ENCODE results near the gene GTSF1L.
"Not testable (repeated sequence)": the region's sequence is repeated elsewhere in the genome, so short reads cannot be mapped to it uniquely, and the experiment has no call there.

Gene GTSF1L

DNA sequence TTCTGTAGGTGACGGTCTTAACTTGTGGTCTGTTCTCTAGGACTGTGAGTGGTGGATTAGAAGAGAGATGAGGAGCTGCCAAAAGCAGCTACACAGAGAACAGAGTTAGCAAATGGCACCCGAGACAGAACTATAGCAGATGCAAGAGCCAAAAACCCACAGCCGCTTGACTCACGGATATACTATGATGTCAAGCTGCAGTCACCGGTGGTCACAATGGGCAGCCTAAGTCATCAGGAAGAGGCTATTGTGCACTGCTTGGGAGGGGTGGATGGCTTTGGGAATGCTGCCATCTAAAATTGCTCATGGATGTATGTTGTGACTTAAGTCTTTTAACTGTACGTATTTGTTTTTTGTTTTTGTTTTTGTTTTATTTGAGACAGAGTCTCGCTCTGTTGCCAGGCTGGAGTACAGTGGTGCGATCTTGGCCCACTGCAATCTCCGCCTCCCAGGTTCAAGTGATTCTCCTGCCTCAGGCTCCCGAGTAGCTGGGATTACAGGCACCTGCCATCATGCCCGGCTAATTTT, at the start of gene GTSF1L:
Gene GTSF1L (minus strand): TSS at position 192 of the 528 bp plus-strand sequence. CDS start 308 bp downstream, outside the sequence.
- DNase-seq (ENCODE audit: low spot score), result no peak

DNA sequence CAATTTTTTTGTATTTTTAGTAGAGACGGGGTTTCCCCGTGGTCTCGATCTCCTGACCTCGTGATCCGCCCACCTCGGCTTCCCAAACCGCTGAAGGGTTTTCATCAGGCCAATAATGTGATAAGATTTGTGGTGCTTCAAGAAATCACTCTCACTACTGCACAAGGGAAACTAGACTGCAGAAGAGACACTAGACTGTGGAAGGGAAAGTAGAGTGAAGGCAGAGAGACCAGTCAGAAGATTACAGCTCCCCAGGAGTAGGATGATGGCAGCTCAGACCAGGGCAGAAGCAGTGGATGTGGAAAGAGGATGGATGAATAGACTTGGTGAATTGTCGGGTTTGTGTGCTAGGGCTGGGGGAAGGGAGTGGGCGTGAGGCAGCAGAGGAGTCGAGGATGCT, 48.0 kb upstream of the GTSF1L start:
- DNase-seq (ENCODE audit: low spot score), result no peak

DNA sequence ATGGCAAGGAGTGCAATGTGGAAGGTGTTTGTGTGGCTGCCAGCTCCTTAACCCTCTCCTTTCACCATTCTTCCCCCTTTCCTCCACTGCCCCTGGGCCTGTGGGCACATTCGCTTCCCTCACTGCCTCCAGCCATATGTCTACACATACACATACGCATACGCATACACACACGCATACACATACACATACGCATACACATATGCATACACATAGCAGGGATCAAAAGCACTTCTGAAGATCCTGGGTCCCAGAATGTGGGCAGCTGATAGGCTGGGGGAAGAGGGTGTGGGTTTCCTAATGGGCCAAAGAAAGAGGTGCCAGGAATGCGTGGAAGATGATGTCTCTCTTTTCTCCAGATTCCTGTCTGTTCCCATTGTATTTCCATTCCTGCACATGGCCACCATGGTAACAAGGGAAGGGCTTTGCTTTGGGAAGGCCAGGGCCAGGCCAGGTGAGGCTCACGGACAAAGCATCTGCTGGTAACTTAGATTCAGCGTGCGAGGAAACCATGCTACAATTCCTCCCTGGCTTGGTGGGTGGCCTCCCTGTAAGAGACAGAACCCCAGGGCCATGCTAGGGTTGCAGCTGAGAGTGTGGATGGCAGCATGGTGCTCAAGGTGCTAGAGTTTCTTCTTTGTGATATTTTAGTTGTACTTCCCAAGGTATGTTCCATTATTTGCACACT, 44.8 kb upstream of the GTSF1L start:
- no peak for DNase-seq (ENCODE audit: low spot score)

DNA sequence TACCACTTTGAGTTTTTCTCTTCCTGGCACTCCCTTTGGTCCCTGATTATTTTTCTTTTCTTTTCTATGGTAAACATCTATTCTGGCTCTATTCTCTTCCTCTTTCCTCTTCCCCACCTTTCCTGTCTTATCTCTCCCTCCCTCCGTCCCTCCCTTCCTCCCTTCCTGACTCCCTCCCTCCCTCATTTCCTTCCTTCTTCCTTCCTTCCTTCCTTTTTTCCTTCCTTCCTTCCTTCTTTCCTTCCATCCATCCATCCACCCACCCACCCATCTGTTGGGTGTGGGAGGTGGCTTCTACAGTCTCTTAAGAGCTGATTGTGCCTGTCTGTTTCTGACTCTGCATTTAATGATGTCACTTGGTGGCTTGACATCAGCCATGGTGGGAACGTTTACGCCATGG, 43.5 kb upstream of the GTSF1L start:
- DNase-seq (ENCODE audit: low spot score), result no peak

DNA sequence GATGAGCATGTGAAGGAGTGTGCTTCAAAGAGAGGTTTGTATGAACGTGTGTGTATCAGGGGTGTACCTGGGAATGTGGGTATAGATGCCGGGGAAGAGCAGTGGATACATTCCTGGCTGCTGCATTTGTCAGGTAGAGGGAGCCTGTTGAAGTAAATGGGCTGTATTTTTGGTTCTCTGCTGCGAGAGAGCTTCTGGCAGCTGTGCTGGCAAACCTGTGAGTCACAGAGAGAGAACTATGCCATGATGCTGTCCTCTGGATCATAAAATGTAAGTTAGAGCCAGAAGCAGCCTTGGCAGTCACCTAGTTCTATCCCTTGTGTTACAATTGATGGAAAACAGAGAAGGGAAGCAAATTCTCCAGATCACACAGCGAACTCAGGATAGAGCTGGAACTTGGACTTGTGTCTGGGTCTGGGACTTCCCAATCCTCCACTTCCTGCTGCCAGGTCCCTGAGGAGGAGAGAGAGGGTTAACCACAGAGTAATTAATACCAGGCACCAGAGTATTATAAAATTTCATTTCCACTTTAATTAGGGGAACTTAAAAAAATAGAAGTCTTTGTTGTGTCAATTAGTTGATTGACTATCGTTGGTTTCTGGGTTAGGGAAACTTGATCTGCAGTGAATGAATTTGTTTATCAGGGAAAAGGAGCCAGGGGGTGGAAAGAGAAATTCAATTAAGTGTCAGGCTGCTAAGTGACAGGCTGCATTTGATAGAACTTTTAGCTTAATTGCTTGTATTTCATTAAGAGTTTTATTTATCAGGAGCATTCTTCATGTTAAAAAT, 41.1 kb upstream of the GTSF1L start:
- no peak for DNase-seq (ENCODE audit: low spot score)

DNA sequence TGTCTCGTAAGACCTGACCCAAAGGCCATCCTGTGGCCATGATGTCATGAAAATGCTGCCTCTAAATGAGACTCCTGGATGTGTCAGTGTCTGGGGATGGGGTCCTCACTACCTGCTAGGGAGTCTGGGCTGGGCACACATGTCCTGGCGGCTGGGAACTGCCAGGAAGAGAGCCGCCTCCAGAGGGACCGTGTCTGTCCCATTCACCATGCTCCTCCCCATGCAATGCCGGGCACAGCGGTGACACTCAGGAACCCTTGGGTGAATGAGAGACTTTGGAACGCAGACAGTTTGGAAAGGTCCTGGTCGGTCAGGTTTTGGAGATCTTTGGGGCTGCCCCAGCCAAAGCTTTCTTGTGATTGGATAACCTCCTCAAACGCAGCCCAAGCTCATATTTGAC, 40.1 kb upstream of the GTSF1L start:
- DNase-seq (ENCODE audit: low spot score), result no peak

DNA sequence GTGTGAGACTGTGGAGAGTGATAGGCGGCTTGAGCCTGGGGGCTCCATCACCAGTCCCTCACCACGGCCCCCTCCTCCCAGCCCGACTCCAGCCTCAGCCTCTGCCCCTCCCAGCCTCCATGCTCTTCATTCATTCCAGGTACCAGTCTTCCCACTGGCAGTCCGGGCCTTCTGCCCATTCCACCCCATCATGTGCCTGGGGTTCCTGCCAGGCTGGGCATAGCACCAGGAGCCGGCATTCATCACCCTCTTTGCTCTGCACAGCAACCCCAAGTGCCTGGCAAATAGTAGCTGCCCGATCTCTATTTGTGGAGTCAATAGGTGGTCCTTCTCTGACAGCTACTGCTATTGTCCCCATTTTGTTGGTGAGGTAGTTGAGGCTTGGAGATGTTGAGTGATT, 39.6 kb upstream of the GTSF1L start:
- DNase-seq (ENCODE audit: low spot score), result peak; percentile 58

DNA sequence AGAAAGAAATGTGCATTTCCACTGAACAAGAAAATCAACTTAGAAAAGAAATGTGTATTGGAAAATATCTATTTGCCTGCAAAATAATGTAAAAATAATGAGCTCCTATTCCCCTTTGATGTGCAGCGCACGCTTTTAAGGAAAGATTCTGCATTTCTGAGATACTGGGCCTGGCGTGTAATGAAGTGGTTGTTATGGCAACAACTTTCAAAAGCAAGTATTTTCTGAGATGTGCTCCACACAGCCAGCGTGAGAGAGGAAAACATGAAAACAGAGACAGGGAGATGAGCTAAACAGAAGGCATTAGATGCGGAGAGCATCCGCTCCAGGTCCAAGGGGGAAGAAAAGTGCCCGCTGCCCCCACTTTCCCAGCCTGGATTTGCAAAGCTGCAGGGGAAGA, 39.1 kb upstream of the GTSF1L start:
- no peak for DNase-seq (ENCODE audit: low spot score)

DNA sequence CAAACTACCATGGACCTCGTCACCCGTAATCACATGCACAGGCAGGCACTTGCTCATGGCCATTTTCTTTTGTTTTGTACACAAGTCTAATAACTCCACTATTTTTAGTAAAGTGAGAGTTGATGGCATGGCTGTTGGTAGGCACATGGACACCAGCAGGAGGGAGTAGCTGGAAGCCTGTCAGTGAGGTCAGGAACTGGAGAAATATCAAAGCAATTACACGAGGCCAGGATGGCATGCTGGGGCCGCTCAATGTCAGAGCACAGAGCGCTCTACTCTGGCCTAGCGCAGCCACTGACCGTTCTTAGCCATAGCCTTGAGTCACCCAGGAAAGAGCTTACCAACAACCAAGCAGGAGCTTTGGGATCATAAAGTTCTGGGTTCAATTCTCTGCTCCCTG, 36.1 kb upstream of the GTSF1L start:
- DNase-seq (ENCODE audit: low spot score), result no peak

DNA sequence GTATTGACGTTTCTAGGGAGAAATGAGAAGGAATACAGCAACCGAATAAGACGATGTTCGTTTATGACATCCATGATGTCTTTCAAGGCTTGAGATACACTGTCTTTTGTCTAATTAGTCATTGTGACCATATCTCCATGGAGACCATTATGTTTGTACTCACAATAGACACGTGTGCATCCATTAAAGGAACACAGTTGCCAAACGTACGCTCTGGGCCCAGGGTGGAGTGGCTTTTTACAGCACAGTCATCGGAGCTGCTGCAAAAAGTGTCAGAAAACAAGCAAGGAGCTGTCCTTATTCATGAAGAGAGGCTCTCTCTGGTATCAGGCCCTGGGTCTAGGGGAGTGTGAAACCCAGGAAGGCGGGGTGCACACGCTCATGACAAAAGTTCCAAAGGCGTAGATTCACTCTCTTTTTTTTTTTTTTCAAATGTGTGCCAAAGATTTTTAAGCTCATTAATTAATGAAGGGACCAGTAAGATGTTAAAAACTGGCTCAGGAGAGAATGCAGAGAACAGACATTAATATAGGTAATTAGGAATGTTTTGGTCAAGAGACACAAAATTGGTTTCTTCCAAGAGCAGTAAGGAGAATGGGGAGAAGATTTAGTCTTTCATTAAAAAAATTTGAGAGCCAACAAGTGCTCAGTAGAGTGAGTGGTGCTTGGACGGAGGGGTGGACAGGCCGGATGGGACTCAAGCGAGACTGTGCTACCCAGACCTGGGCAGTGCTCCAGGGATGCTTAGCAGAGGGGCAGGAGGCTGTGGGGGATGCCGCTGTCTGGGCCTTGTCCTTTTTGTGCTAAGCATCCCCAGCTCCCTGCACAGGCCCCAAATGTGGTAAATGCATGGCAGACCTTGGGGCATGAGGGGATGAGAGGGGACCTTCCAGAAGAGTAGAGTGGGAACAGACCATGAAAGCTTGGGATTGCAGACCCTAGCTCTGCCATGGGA, 34.9 kb upstream of the GTSF1L start:
- no peak for DNase-seq (ENCODE audit: low spot score)

DNA sequence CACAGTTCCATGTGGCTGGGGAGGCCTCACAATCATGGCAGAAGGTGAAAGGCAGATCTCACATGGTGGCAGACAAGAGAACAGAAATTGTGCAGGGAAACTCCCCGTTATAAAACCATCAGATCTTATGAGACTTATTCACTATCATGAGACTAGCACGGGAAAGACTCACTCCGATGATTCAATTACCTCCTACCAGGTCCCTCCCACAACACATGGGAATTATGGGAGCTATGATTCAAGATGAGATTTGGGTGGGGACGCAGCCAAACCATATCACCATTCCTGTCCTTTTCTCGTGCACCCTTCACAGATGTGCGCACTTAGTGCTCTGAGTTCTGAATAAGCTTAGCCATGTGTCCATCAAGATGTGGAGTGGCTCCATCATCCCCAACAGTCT, 31.1 kb upstream of the GTSF1L start:
- not testable (repeated sequence) for DNase-seq (ENCODE audit: low spot score)

DNA sequence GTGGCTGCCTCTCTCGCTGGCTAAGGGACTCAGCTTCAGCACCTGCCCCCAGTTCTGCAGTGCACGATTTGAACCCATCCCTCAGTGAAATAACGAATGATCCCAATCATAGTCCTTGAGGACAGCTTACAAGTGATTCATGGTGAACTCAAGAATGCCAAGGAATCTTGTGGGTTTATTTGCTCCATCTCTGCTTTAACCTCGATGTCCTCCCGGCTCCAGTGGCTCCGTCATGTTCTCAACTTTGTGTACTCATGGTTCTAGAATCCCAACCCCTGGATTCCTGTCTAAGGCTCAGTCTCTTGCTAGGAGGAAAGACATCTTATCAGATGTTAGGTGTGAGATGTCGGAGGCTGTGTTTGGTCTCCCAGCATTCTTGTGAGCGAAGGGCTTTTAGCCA, 29.0 kb upstream of the GTSF1L start:
- no peak for DNase-seq (ENCODE audit: low spot score)

DNA sequence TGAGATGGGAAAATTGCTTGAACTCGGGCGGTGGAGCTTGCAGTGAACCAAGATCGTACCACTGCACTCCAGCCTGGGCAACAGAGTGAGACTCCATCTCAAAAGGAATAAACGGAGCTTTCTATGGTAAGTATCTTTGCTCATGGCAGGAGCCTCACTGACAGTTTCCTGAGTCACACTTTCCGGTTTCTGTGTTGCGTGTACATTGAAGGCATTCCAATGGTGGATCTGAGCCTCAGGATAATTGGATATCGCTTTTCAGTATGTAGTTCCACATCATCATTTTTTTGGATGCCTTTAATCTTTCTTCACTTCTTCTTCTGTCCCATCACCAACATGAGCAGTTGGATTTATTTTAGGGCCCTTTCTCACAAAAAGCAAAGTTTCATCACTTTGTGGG, 28.6 kb upstream of the GTSF1L start:
- no peak for DNase-seq (ENCODE audit: low spot score)

DNA sequence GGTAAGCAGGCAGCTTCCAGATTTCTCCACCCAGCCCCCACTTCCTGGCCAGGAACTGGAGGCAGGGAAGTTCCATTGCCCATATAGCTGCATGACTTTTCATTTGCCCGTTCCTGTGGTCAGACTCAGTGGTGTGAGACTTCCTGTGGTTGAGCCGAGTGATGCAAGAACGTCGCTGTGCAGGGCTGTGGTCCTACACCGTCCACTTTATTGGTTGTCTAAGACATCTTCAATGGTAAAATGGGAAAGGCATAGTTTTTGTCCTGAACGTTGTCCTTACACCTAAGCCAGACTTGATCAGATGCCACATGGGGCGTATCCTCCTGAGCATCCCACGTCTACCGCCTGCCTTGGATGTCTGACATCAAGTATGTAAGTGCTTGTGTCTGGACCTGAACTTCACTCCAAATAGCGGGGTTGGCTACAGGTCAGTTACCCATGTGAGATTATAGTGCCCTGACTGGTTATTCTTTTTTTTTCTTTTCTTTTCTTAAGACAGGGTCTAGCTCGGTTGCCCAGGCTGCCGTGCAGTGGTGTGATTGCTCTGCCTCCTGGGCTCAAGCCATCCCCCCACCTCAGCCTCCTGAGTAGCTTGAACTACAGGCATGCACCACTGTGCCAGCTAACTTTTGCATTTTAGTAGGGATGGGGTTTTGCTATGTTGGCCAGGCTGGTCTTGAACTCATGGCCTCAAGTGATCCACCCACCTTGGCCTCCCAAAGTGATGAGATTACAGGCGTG, 25.9 kb upstream of the GTSF1L start:
- DNase-seq (ENCODE audit: low spot score), result no peak

DNA sequence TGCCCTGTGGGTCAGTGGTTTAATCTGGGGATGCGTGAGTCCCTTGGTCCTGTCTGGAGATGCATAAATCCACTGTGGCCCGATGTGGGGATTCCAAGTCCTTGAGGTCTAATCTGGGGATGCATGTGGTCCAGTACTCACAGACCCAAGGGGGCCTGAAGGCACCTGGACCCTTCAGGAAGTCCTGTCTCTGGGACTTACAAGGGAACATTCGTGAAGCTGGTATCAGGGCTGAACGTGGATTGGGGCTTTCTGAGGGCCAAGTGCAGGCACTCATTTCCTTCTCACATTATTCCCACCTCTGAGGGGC, 25.2 kb upstream of the GTSF1L start:
- no peak for DNase-seq (ENCODE audit: low spot score)

DNA sequence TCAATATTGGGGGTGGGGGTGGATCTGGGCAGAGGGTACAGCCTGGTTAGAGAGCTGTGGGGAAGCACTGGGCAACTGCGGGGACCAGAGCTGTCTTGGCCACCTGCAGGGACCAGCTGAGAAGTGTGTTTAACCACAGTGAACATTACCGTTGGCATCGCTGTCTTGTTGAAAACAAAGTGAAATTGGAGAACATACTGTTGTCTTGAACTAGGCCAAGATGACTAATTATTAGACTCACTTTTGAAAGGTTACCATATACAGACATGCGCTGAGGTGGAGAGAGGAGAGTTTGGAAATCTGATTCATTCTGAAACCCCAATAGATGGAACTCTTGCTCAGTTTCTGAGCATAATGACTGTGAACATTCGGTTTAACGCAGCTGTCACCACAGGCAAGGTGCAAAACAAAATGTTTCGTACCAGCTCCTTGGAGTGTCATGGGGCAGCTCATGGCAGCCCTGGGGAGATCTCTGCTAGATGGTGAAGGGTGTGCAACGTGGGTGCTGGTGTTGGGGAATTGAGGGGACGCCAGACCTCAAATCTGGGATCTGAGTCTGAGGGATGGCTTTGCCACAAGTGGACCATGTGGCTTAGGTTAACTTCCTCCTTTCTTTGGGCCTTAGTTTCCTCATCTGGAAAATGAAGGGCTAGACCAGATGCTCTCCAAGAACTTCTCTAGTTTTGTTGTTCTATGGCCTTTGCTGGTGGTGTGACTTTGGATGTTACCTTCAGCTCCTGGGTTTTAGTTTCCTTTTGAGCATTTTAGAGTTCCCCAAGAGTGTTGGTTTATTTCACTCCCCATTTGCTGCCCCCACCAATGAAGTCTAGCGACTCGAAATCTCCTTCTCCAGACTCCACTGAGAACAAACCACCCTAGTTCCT, 24.6 kb upstream of the GTSF1L start:
- no peak for DNase-seq (ENCODE audit: low spot score)

DNA sequence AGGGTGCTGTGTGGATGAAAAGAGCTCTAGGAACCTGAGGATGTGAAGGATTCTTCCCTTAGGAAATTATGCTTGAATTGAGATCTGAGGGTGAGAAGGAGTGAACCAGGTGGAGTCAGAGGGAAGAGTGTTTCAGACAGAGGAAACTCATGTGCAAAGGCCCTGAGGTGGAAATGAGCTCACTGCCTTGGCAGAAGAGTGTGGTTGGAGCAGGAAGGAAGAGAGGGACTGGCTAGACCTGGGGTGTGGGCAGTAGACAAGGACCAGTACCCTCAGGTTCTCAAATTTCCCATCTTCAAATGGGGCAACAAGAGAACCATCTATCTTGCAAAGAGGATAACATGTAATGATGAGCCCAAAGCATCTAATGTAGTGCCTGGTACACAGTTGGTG, 24.0 kb upstream of the GTSF1L start:
- no peak for DNase-seq (ENCODE audit: low spot score)

DNA sequence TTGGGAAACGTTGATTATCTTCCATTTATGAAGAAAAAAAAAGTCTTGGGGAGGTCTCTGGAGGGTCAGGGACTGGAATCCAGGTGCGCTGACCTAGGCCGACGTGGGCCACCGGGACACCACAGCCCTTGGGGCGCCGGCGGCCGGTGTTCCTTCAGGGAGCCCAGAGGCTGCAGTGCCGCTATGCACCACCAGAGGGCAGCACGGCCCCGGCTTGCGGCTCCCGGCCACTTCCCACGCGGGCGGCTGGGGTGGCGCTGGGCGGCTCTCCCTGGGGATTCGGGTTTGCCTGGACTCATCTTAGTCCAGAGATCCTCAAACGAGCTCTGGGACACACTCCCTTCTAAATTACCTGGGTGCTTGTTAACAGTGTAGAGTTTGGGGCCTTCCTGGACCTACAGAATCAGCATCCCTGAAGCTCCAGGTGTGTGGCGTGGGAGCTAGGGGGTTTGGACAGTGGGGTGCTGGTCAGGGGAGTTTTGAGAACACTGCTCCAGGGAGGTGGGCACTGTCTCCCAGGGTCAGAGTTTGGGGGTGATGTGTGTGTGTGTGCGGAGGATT, 23.0 kb upstream of the GTSF1L start:
- DNase-seq (ENCODE audit: low spot score), result no peak

DNA sequence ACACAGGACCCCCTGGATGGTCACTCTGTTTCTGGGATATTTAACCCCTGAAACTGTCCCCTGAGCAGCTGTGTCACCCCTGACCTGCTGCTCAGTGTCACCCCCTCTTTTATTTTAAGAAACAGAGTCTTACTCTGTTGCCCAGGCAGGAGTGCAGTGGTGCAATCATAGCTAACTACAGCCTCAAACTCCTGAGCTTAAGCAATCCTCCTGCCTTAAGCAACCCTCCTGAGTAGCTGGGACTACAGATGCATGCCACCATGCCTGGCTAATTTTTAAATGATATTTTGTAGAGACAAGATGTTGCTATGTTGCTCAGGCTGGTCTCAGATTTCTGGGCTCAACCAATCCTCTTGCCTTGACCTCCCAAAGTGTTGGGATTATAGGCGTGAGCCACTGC, 21.5 kb upstream of the GTSF1L start:
- no peak for DNase-seq (ENCODE audit: low spot score)

DNA sequence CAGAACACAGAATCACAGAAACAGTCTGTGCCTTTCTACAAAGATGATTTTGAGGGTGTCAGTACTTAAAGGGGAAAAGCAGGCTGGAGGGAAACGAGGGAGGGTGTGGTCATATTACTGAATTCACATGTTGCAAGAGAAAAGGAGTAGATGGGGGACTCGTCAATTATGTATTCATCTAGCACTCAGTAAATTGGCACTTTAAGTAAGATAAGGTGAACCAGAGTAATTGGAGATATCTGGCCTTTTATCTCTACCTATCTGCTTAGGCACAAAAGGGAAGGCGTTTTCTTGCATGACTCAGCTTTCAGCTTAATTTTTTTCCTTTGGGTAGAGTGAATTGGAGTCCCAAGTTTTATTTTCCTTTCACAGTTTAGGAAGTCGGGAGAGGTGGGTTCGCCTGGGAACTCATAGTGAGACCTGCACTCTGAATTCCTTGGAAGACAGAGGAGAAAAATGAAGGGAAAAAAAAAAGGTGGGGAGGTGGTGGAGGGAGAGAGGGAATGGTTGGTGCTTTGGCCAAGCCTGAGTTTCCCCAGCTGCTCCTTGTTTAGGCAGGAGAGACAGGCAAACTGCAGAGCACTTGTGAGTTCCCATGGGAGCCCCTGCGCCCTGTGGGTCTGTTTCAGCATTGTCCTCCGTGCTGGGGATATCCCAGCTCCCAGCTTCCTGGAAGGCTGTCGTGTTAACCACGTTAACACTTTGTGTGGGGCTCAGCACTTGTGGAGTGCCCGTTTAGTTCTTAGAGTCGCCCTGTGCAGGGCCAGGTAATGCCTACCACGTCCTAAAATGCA, 19.7 kb upstream of the GTSF1L start:
- no peak for DNase-seq (ENCODE audit: low spot score)
